GM12801 (cell line): ENCODE data around the gene E2F2.

Experiments
- TF ChIP-seq, protein P1 (sequence below): IDR thresholded peaks from one replicate; pipeline ENCODE4 v1.5.1; 2011; ENCODE audit warnings: control low read depth; ENCODE audit not compliant: insufficient read length; ENCODE audit errors: extremely low read depth

E2F2 gene

DNA sequence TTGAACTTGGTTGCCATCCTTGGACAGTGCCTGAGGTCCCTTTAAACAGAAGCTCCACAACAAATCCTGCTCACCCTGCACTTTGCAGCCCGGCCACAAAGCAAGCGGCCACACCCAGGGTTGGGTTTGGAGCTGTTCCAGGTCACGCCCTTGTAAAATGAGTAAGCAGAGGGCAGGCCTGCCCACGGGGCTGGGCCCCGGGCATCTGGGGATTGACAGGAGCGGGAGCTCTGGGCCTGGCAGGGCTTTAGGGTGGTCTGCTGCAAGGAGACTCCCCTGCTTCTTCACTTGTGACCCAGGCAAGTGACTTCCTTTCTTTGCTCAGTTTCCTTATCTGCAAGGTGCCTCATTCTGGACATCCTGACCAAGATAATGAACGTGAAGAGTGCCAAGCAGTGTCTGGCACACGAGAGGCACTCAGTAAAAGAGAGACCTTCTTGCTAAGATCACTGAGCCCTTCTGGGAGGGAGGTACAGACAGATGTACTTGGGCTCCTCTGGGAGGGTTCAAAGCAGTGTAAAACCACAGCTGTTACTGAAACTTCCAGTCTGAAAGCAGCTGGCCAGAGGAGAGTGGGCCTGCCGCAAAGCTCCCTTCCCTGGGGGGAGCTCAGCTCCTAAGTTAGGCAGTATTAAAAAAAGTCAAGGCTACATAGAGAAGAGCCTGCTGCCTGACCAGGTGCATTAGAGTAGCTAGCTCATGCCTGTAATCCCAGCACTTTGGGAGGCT, 2.6 kb downstream of the E2F2 start:
- TF ChIP-seq, protein P1, sequence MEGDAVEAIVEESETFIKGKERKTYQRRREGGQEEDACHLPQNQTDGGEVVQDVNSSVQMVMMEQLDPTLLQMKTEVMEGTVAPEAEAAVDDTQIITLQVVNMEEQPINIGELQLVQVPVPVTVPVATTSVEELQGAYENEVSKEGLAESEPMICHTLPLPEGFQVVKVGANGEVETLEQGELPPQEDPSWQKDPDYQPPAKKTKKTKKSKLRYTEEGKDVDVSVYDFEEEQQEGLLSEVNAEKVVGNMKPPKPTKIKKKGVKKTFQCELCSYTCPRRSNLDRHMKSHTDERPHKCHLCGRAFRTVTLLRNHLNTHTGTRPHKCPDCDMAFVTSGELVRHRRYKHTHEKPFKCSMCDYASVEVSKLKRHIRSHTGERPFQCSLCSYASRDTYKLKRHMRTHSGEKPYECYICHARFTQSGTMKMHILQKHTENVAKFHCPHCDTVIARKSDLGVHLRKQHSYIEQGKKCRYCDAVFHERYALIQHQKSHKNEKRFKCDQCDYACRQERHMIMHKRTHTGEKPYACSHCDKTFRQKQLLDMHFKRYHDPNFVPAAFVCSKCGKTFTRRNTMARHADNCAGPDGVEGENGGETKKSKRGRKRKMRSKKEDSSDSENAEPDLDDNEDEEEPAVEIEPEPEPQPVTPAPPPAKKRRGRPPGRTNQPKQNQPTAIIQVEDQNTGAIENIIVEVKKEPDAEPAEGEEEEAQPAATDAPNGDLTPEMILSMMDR, result no peak

DNA sequence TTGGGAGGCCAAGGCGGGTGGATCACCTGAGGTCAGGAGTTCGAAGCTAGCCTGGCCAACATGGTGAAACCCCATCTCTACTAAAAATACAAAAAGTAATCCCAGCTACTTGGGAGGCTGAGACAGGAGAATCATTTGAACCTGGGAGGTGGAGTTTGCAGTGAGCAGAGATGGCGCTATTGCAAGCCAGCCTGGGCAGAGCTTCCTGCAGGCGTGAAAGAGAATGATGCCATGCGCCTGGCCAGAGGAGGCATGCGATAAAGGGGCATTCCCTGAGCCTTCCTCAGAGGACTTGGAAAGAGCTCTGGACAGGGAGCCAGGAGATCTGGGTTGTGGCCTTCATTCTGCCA, 3.2 kb downstream of the E2F2 start:
- TF ChIP-seq, protein P1, result no peak

DNA sequence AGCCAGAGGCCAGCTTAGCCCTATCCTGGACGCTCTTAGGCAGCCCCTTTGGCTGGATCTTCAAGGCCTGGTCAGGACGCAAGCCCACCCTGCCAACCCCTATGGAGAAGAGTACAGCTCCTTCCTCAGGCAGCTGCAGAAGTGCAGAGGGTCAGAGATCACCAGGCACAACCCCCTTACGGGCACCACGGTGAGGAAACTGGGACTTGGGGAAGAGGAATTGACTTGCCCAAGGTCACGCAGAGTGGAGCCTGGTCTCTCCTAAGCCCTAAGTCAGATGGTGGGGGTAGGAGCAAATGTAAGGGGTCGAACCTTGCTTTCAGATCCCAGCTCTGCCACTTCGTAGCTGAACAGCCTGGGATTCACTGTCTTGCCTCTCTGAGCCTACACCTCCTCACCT, 3.7 kb downstream of the E2F2 start:
- TF ChIP-seq, protein P1, result no peak

DNA sequence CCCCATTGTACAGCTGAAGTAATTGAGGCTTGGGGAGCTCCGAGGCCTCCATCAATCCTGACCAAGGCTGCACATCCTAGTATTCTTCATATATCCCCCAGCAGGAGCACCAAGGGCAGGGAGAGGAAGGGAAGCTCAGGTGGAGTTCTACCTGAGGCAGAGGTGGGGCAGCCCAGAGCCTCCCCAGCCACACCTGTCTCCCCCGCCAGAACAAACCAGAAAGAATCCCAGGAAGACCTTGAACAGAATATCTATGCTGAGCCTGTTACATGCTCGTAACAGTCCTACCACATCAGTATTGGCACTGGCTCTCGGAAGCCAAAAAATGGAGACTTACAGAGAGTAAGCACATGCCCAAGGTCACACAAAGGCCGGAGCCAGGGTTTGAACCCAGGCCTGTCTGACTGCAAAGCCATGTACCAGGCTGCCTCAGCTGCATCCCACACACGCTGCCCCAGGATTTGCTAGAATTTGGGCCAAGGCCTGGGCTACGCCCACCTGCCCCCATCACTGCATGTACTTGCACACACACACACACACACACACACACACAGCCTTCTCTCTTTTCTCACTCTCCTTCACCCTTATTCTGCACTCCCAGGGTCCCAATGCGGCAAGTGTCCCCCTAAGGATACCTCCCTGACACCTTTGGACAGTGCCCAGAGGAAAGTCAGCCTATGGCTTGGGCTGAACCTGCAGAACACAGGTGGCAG, 4.5 kb downstream of the E2F2 start:
- TF ChIP-seq, protein P1, result no peak

DNA sequence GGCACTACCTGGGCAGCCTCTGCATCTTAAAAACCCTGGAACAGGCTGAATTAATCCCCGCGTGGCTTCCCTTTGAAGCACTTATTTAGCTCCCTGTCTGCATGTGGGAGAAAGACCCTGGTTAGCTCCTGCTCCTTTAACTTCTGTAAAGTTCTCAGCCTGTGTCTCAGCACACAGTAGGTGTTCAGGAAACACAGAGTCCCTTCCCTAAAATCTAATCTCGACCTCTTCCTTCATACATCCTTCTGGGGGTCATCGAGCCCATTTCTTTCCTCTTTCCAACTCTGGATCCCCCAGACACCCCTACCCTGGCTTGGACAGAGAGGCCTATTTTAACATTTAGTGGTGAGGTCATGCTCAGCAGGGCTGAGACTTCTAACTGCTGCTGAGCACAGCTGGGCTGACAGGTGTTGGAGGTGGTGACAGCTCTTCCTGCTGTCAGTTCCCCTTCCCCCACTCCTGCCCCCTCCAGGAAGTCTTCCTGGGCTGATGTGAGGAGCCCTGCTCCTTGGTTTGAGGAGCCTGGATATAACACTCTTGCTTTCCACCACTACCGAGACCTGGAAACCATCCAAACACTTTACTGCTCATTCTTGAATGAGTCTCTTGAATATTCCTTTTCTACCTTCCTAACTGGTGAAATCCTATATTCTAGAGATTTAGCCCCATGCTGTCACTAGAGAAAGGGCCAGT, 5.3 kb downstream of the E2F2 start:
- TF ChIP-seq, protein P1, result no peak

DNA sequence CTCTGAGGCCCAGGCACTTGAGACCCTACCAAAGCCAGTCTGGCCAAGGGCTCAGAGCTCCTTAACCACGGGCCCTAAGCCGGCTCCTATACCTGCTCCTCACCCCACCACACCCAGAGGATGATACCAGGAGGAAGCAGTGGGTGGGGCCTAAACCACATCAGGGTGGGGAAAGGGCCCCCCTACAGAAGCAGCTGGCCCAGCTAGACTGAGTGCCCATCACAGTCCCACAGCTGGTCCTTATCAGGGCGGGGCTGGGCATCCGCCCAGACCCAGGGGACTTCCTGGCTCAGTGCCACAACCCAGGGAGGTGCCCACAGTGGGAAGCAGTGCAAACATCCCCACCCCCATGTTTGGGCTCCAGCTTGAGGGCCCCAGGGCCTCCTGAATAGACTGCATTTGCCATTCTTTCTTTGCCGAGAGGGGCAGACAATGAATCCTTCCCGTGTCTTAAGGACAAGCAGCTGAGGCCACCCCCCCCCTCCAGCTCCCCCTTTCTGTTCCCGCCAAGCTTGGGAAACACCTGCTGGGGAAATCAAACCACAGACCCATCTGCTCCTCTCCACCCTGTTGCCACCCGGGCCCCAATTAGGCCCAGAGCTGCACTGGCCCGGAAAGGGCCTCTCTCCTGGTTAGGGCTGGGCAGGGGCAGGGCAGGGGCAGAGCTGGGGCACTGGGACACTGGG, 6.2 kb downstream of the E2F2 start:
- TF ChIP-seq, protein P1, result no peak

DNA sequence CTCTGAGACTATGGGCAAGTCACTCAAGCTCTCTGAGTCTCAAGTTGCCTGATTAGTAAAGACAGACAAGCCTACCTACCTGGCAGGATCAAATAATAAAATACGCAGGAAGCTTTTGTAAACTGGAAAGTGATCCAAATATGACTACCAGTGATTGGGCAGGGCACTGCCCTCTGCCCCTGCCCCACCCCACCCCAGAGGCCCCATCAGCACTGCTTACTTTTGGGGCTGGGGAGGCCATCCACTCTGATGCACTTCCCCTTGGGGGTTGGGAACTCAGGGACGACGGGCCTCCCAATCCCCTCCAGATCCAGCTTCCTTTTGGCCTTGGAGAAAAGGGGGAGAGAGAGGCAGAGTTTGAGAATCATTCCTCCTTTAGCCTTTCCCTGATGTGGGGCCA, 6.9 kb downstream of the E2F2 start:
- TF ChIP-seq, protein P1, result no peak
